ENCODE data around the gene EFL1. TPM values are rescaled to one million over a fixed set of nuclear protein-coding genes. Genes with fewer than 3 reads are reported as not detected.

Gene EFL1
- total RNA-seq, 2 donors from 2014 or later, result 22.7 to 29.3 TPM

DNA sequence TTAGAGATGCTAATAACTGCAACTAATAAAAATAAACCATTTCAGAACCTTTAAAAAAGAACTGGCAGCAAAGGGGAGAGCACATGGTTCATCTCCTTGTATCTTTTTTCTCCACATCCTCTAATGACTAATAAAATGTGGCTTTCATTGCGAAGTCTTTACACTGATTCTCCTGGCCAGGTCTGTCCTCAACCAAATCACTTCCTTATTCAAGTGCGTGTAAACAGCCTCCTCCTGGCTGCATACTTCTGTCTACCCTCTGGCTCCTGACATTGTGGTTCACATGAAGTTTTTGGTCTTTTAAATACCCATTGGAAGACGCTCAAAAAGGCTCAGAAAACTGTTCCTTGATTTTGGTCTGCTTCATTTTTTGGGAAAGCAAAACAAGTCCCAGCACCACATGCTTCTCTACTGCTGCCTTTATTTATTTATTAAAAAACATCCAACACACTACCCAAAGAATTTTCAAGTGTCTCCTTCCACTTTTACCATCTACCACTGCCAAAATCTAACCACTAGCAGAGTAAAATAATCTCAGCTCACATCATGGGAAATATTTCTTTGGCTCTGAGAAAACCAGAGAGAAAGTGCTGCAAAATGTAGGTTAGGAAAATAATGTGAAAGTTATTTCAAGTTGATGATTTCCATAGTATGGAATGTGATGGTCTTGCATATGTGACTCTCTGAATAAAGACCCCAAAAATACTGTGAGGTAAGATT is 85.1 kb downstream of the EFL1 start:
- H3K27me3 ChIP-seq (replicated peaks; ENCODE audit: insufficient read depth), result no peaks in the 10 kb centered on the region
- intact Hi-C loops (cut with DNase I), result no loop called here
- H3K4me3 ChIP-seq, result no peak overlapping the region
- peak overlapping the region in 1 of 2 donors; percentile 18 for H3K27ac ChIP-seq
- 16% methylated on average over 3 of the region's 3 CpGs for WGBS
- DNase-seq (ENCODE audit: low spot score), result no peak
- TF ChIP-seq POLR2AphosphoS5 (IDR thresholded peaks at IDR 0.05) (no peak), POLR2A (IDR thresholded peaks at IDR 0.05) (no peak)
- TF ChIP-seq, protein P1, sequence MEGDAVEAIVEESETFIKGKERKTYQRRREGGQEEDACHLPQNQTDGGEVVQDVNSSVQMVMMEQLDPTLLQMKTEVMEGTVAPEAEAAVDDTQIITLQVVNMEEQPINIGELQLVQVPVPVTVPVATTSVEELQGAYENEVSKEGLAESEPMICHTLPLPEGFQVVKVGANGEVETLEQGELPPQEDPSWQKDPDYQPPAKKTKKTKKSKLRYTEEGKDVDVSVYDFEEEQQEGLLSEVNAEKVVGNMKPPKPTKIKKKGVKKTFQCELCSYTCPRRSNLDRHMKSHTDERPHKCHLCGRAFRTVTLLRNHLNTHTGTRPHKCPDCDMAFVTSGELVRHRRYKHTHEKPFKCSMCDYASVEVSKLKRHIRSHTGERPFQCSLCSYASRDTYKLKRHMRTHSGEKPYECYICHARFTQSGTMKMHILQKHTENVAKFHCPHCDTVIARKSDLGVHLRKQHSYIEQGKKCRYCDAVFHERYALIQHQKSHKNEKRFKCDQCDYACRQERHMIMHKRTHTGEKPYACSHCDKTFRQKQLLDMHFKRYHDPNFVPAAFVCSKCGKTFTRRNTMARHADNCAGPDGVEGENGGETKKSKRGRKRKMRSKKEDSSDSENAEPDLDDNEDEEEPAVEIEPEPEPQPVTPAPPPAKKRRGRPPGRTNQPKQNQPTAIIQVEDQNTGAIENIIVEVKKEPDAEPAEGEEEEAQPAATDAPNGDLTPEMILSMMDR (IDR thresholded peaks at IDR 0.05), result no peak
- H3K9me3 ChIP-seq, result no peaks in the 10 kb centered on the region
- H3K36me3 ChIP-seq, result no peaks in the 10 kb centered on the region
- no peaks in the 10 kb centered on the region for H3K4me1 ChIP-seq (replicated peaks)

DNA sequence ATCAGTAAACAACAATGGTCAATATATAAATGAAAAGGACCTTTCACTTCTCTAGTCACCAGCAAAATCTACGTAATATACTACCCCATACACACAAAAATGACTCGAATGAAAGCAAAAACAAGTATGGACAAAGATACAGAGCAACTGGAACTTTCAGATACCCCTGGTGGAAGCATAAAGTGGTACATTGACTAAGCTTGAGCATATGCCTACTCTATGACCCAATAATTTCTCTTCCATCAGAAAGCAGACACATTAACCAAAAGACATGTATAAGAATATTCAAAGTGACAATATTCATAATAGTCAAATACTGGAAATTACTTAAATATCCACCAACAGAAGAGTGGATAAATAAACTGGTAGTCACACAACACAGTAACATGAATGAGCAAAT is 86.0 kb downstream of the EFL1 start:
- Histone ChIP-seq H3K4me1 (replicated peaks) (no peaks in the 10 kb centered on the region), H3K27me3 (replicated peaks; ENCODE audit: insufficient read depth) (no peaks in the 10 kb centered on the region), H3K4me3 (no peak overlapping the region), H3K36me3 (no peaks in the 10 kb centered on the region), H3K27ac (no peak overlapping the region), H3K9me3 (no peaks in the 10 kb centered on the region)
- TF ChIP-seq, protein P1 (IDR thresholded peaks at IDR 0.05), result no peak
- TF ChIP-seq POLR2A (IDR thresholded peaks at IDR 0.05) (no peak), POLR2AphosphoS5 (IDR thresholded peaks at IDR 0.05) (no peak)
- intact Hi-C loops (cut with DNase I), result no loop called here
- WGBS, result 88% methylated on average over 2 of the region's 2 CpGs
- no peak for DNase-seq (ENCODE audit: low spot score)

DNA sequence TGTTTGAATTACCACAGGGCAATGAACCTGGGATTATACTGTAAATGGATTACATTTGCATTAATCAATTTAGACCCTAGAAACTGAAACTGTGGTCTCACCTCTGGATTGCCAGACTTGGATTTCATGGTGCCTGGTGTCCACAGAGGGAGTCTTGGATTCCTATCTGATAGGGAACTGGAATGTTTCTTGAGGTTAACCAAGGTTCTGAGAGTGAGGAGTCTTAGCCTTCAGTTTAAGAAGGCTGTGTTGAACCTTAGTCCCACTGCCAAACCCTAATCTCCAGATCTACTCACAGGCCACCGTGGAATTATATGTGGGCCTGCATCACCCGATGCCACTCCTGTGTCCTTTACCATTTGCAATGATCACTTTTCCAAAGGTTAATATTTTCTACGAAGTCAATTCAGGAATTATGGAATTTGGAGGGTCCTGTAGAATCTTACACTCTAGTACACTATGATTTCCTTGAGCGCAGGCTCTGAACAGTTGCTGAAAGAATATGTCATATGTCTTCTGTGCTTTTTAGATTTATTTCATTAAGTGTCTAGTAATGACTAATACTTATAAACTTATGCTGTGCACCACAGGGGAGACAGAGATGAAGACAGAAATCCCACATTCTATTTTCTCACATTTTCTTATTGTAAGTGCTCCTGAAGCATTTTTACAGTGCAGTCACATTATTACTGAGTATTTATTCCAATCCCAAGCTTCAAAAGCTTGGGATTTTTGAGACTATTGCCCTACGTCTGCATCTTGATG is 87.9 kb downstream of the EFL1 start:
- Histone ChIP-seq H3K27me3 (replicated peaks; ENCODE audit: insufficient read depth) (no peaks in the 10 kb centered on the region), H3K36me3 (no peaks in the 10 kb centered on the region), H3K27ac (no peak overlapping the region), H3K4me3 (no peak overlapping the region), H3K4me1 (replicated peaks) (no peaks in the 10 kb centered on the region), H3K9me3 (no peaks in the 10 kb centered on the region)
- WGBS, result 88% methylated on average over 5 of the region's 5 CpGs
- TF ChIP-seq POLR2A (IDR thresholded peaks at IDR 0.05) (no peak), POLR2AphosphoS5 (IDR thresholded peaks at IDR 0.05) (no peak)
- TF ChIP-seq, protein P1 (IDR thresholded peaks at IDR 0.05), result no peak
- intact Hi-C loops (cut with DNase I), result no loop called here
- DNase-seq (ENCODE audit: low spot score), result no peak

DNA sequence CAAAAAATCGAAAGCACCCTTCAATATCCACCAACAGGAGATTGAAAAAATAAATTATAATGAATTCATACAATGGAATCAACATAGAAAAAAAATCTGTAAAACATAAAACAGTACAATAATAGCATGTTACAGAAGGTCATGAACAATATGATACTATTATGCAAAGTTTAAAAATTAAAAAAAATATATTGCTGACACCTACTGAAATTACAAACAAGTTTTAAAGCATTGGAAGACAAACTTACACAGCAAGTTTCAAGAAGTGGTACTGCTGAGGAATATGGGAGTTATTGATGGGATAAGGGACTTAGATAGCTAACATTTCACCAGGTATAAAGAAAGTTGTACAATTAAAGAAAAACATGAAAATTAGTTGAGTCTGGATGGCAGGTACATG is 89.4 kb downstream of the EFL1 start:
- Histone ChIP-seq H3K9me3 (no peaks in the 10 kb centered on the region), H3K27me3 (replicated peaks; ENCODE audit: insufficient read depth) (no peaks in the 10 kb centered on the region), H3K4me1 (replicated peaks) (no peaks in the 10 kb centered on the region), H3K27ac (no peak overlapping the region), H3K4me3 (no peak overlapping the region), H3K36me3 (no peaks in the 10 kb centered on the region)
- intact Hi-C loops (cut with DNase I), result no loop called here
- WGBS, result 94% methylated on average over 1 of the region's 1 CpG
- DNase-seq (ENCODE audit: low spot score), result no peak
- no peak for TF ChIP-seq POLR2A (IDR thresholded peaks at IDR 0.05)
- no peak for TF ChIP-seq POLR2AphosphoS5 (IDR thresholded peaks at IDR 0.05)
- TF ChIP-seq, protein P1 (IDR thresholded peaks at IDR 0.05), result no peak
